Left ventricle myocardium inferior (tissue), 1 donor: ENCODE data around the gene POU3F2. TPM values are rescaled to one million over a fixed set of nuclear protein-coding genes. Genes with fewer than 3 reads are reported as not detected.

Experiments used
- DNase-seq: peaks from one replicate; pipeline ENCODE4 v3.0.0-alpha.2; 2020
- H3K27ac ChIP-seq: fragments of 200-600 bp; replicated peaks from 2 replicates; pipeline ENCODE4 v1.8.0; 2021
- H3K27me3 ChIP-seq: fragments of 200-600 bp; 2 replicates; pipeline ENCODE4 v1.8.0; 2021; ENCODE audit warnings: low read depth
- H3K36me3 ChIP-seq: fragments of 200-600 bp; 2 replicates; pipeline ENCODE4 v1.8.0; 2021
- H3K4me1 ChIP-seq: fragments of 200-600 bp; 2 replicates; pipeline ENCODE4 v1.8.0; 2021
- H3K4me3 ChIP-seq: fragments of 200-600 bp; 2 replicates; pipeline ENCODE4 v1.8.0; 2021; ENCODE audit warnings: mild to moderate bottlenecking, moderate library complexity
- H3K9me3 ChIP-seq: fragments of 200-600 bp; replicated peaks from 2 replicates; pipeline ENCODE4 v1.8.0; 2021
- intact Hi-C: fragments of 100-400 bp; cut with micrococcal nuclease; formaldehyde crosslinking; loops from one replicate; pipeline ENCODE4 v1.11.0; 2022
- total RNA-seq: library from RNA; stranded (reverse); fragmentation: NEBNext Ultra II Directional; extraction: Animal tissue kit (Norgen Biotek cat#: 25700); gene quantifications from one replicate; pipeline ENCODE4 v1.2.1, GENCODE V29; 2021
- TF ChIP-seq, protein P1 (sequence below): fragments of 200-600 bp; IDR thresholded peaks from 2 replicates; pipeline ENCODE4 v1.8.0; 2021; ENCODE audit warnings: antibody characterized with exemption, mild to moderate bottlenecking, borderline replicate concordance
- donor health status: DM: no; HTN: yes; CAD: no; lungs with severe emphysema.

POU3F2 gene
- total RNA-seq, 1 donor from 2014 or later, result not detected

DNA sequence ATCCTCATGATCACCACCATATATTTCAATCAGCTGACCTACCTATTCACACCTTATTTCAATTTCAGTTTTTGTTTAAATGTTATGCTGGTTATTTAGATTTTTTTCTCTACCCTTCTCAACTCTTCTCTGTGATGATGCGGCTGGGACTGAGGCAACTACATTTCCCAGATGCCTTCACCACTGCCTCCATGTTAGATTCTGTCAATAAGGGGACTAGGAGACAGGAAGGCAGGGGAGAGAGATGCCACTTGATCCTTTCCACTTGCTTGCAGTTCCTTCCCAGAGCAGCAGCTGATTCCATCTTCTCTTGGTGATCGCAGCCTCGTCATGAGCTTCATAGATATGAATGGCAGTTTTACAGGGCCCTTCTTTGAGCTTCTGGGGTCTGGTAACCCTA, 33.5 kb upstream of the POU3F2 start:
- no peak overlapping the region for H3K4me3 ChIP-seq
- intact Hi-C loops, result no loop called here
- H3K27me3 ChIP-seq, result peaks cover 20% of the 10 kb centered on the region
- no peaks in the 10 kb centered on the region for H3K4me1 ChIP-seq
- H3K36me3 ChIP-seq, result no peaks in the 10 kb centered on the region
- H3K9me3 ChIP-seq, result peaks cover 5% of the 10 kb centered on the region
- DNase-seq, result no peak
- H3K27ac ChIP-seq, result no peak overlapping the region
- TF ChIP-seq, protein P1, sequence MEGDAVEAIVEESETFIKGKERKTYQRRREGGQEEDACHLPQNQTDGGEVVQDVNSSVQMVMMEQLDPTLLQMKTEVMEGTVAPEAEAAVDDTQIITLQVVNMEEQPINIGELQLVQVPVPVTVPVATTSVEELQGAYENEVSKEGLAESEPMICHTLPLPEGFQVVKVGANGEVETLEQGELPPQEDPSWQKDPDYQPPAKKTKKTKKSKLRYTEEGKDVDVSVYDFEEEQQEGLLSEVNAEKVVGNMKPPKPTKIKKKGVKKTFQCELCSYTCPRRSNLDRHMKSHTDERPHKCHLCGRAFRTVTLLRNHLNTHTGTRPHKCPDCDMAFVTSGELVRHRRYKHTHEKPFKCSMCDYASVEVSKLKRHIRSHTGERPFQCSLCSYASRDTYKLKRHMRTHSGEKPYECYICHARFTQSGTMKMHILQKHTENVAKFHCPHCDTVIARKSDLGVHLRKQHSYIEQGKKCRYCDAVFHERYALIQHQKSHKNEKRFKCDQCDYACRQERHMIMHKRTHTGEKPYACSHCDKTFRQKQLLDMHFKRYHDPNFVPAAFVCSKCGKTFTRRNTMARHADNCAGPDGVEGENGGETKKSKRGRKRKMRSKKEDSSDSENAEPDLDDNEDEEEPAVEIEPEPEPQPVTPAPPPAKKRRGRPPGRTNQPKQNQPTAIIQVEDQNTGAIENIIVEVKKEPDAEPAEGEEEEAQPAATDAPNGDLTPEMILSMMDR, result no peak

DNA sequence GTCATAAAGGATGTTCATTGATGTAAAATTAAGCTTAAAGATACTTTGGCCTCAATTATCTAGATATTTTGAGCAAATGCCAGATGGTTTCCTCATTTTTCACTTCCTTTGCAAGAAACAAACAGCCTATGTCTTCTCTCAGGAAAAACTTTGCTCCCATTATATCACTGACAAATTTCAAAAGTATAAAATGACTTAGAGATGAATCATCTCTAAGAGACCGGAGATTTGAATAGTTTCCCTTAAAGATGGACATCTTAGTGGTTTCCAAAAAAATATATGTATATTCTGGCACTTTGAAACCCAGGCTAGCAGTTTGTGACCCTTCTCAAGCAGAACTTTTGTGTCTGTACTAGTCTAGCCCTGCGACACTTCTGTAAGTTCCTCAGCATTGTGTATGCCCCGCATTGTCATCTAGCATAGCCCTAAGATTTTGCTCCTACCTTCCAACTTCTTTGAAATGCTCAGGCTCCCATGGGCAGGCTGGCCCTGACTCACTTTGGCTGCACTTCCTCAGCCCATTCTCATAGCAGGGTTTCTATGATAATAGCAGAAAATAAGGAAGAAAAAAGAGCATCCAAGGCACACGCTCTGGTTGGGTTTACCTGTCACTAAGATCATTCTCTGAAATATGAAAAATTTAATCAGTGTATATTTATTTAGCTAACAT, 25.7 kb upstream of the POU3F2 start:
- Histone ChIP-seq H3K4me1 (no peaks in the 10 kb centered on the region), H3K4me3 (no peak overlapping the region), H3K9me3 (peaks cover 6% of the 10 kb centered on the region), H3K27me3 (peaks cover 31% of the 10 kb centered on the region), H3K27ac (no peak overlapping the region), H3K36me3 (no peaks in the 10 kb centered on the region)
- TF ChIP-seq, protein P1, result no peak
- intact Hi-C loops, result no loop called here
- DNase-seq, result no peak

DNA sequence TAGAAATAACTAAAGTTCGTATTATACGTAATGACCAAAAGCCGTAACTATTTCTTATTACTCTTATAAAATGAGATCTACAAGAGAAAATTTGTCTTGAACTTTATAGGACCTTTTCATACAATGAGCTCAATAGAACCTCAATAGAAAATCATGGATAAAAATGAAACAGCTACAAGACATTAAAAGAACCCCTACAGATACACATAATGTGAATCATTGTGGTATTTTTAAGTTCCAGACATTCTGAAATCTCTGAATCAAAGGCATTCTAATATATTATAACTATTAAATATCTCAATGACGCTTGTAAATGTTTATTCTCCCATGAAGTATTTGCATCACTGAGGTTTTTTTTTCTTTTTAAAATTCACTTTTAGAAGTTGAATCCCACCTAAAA, 22.2 kb upstream of the POU3F2 start:
- H3K4me3 ChIP-seq, result no peak overlapping the region
- intact Hi-C loops, result no loop called here
- H3K4me1 ChIP-seq, result no peaks in the 10 kb centered on the region
- DNase-seq, result no peak
- no peak overlapping the region for H3K27ac ChIP-seq
- H3K9me3 ChIP-seq, result peaks cover 21% of the 10 kb centered on the region
- TF ChIP-seq, protein P1, result no peak
- H3K27me3 ChIP-seq, result peaks cover 47% of the 10 kb centered on the region
- no peaks in the 10 kb centered on the region for H3K36me3 ChIP-seq

DNA sequence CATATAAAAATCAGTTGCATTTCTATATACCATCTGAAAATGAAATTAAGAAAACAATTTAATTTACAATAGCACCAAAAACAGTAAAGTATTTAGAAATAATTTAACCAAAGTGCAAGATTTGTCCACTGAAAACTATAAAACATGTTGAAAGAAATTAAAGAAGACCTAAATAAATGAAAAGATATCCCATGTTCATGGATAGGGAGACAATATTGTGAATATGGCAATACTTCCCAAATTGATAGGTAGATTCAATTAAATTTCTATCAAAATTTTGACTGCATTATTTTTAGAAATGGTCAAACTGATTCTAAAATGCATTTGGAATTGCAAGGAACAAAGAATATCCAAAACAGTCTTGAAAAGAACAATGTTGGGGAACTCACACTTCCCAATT, 17.6 kb upstream of the POU3F2 start:
- TF ChIP-seq, protein P1, result no peak
- peaks cover 23% of the 10 kb centered on the region for H3K9me3 ChIP-seq
- no peak overlapping the region for H3K27ac ChIP-seq
- H3K27me3 ChIP-seq, result peaks cover 68% of the 10 kb centered on the region
- intact Hi-C loops, result no loop called here
- no peaks in the 10 kb centered on the region for H3K4me1 ChIP-seq
- H3K36me3 ChIP-seq, result no peaks in the 10 kb centered on the region
- no peak overlapping the region for H3K4me3 ChIP-seq
- DNase-seq, result no peak

DNA sequence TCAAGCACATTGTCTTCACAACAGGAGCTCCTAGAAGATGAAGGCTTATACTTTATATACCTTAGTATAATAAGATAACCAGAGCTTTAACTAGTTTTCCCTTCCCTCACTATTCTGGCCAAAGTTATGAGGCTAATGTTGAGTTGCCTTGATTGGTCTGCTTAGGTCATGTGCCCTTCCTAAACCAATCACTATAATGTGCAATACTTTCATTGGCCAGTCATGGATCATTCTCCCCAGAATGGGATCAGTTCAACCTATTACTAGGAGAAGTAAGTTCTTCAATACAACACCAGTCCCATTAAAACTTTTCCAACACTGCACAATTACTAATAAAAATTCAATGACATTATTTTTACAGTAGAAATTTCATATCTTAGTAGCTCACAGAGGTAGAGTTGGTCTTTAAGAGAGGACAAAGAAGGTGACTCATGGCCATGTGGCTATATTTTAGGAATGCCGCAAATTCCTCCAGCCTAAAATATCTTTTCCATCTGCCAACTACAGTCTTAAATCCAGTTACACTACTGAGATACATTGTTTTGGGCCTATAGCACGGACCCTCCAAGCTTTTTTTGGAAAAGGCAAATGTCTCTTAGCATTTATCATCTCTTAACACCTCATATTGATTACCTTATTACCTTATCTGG, 12.5 kb upstream of the POU3F2 start:
- Histone ChIP-seq H3K4me1 (peaks cover 18% of the 10 kb centered on the region), H3K27ac (no peak overlapping the region), H3K36me3 (no peaks in the 10 kb centered on the region), H3K4me3 (no peak overlapping the region), H3K27me3 (peaks cover 99% of the 10 kb centered on the region), H3K9me3 (peaks cover 5% of the 10 kb centered on the region)
- DNase-seq, result no peak
- TF ChIP-seq, protein P1, result no peak
- intact Hi-C loops, result no loop called here
